Measurements from ENCODE around the gene SIGLEC11.

Gene SIGLEC11

DNA sequence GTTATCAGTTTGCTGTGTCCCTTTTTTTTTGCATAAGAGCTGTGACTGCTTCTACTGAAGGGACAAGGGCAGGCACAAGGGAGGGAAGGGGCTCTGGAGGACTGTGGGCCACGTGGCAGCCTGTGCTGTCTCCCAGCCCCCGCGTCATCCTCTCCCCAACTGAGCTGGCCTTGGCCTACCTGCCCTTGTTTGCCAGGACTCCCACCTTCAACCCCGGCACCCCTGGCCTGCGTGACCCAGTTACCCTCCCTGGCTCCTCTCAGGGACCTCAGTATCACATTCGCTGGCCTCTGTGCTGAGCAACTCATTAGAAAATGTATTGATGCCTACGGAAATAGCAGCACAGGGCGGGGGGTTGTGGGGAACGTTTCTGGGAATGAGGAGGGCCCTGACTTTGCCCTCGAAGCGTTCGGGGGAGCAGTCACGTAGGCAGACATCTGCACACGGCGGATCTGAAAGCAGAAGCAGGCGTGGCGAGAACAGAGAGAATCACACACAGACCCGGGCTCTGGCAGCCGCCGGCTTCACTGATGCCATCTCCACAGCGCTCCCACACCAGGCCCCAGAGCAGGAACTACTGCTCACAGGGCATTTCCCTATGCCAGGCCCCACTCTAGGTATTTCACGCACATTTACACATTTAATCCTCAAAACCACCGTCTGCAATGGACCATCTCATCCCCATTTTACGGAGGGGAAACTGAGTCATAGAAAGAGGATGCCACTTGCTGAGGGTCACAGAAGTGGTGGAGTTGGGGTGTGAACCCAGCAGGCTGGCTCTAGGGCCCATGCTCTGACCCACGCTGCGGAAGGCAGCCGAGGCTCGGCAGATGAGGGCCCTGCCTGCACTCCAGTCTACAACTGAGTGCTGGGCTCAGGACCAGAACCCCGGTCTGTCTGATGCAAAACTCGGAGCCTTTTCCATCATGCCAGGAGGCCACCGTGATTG, 37.6 kb downstream of the SIGLEC11 start:
- DNase-seq = no peak

DNA sequence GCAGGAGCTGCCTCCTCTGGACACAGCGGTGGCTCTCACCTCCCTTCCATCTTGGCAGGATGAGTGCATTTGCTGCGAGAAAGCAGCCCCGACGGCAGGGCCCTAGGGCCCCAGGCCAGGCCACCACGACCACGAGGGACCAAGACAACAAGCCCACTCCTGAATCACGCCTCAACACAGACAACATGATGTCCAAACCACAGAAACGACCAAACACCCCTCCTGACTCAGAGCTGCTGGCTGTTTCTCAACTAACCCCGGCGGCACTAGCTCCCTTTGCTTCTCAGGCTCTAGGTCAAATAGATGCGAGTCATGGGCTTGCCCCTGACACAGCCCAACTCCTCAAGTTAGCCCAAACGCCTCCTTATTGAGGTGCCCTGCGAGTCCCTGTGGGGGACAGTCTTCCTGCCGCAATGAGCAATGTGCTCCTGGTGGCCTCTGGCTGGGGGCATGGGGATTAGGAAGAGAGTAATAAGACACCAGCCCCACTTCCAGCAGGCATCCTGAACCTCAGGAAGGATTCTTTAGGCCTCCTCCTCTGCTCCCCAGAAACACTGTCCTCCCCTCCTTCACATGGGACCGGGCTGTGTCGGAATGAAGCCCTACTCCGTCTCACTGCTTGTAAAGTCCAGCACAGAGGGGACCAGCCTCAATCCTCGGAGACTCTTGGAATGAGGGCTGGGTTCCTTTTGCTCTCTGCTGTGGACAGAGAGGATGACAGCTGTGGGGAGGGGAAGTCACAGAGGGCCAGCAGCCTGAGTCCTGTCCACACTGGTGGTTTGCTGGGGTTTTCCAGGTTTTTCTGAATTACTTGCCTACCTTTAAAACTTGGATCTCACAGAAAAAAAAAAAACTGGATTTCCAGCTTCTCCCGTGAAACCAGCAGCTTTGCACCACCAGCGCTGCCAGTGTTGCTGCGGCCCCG, 38.8 kb downstream of the SIGLEC11 start:
- no peak for DNase-seq

DNA sequence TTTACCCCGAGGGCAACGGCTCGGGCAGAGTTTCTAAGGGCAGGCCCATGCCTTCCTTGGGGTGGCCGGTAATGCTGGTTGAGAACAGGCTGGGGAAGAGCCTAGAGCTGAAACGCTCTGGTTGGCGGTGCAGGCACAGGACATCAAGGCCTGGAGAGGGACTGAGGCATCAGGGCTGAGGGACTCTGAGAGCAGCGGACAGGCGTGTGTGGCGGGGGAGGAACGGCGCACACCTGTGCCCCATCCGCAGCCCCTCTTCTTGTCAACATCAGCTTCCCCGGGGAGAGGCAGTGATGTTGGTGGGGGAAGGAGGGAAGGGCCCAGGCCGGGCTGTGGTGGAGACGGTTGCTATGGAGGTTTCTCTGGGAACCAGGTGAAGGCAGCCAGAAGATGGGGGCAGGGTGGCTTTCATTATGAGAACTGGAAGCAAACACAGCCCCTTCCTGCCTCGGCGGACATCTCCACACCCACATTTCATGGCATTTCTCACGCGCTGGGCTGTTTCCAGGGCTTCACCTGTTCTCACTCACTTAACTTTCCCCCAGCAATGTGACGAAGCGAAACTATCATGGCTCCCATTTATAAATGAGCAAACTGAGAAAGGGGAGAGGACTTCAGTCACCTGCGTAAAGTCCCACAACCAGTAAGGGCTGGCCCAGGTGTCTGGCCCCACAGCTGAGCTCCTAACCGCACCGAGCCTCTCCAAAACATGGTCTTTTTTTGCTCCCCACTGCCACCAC, 40.2 kb downstream of the SIGLEC11 start:
- DNase-seq = no peak

DNA sequence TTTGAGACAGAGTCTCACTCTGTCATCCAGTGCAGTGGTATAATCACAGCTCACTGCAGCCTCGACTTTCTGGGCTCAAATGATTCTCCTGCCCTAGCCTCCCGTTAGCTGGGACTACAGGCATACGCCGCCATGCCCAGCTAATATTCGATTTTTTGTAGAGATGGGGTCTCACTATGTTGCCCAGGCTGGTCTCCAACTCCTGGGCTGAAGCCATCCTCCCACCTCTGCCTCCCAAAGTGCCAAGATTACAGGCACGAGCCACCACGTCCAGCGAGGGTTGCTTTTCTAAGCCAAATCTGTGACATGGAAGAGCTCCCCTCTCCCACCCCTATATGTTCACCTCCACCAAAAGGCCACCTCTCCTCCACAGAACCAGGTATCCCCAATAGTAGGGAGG, 42.9 kb downstream of the SIGLEC11 start:
- DNase-seq = no peak

DNA sequence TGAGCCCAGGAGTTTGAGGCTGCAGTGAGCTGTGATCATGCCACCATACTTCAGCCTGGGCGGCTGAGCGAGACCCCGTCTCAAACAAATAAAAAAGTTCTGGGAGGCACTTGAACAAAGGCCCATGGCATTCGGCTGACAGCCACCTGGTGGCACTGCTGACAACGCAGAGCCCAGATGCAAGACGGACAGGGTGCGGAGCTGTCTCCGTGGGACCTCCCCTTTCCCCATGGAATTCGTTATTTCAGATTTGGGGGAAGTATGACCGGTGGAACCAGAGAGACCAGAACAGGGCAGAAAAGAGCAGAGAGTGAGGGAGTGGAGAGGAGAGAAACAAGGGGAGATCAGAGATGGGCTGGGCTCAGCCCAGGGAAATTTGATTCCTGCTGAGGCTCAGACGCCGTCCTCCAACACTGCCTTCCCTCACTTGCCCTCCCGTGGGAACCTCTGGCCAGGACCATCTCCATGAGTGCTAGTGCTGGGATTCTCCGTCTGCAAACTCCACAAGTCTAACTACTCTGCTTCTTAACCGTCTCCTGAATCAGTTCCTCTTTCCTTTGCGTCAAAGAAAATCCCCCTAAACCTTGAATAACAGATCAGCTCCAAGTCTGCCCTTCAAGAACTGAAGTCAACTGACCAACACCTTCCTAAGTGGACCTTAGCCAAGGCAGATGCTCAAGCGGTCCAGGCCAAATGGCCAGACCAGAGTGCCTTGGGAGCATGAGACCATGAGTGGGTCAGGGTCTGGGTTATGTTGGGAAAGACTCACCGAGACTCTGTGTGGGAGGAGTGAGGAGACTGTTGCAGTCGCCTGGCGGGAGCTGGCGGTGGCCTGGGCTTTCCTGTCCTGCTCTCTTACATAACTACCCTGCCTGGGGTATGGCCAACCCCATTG, 43.9 kb downstream of the SIGLEC11 start:
- DNase-seq = no peak

DNA sequence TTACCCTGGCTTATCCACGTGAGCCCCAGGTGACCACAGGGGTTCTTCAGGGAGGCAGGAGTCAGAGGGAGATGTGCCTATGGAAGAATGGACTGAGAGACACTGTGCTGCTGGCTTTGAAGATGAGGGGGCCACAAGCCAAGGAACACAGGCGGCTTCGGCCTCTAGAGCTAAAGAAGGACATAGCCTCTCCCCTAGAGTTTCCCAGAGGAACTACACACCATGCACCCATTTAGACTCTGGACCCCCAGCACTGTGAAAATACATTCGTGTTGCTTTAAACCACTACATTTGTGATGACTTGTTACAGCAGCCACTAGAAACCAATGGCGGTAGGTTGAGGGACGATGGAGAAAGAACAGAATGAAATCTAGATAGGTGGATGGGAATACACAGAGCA, 45.7 kb downstream of the SIGLEC11 start:
- DNase-seq = no peak

DNA sequence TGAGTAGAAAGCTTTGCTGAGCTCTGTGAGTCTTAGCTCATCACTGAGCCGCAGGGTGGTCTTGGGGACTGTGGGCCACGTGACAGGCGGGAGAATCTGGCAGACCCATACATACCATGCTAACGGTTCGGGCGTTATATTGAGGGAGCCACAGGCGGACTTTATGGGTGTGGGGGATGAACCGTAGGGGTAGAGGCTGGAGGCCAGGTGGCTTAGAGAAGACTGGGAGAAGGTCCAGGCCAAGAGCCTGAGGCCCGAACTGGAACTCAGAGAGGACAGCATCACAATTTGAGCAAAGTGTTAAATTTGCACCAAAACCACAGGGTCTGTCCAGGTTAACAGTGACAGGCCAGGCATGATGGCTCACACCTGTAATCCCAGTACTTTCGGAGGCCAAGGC, 47.3 kb downstream of the SIGLEC11 start:
- DNase-seq = no peak

DNA sequence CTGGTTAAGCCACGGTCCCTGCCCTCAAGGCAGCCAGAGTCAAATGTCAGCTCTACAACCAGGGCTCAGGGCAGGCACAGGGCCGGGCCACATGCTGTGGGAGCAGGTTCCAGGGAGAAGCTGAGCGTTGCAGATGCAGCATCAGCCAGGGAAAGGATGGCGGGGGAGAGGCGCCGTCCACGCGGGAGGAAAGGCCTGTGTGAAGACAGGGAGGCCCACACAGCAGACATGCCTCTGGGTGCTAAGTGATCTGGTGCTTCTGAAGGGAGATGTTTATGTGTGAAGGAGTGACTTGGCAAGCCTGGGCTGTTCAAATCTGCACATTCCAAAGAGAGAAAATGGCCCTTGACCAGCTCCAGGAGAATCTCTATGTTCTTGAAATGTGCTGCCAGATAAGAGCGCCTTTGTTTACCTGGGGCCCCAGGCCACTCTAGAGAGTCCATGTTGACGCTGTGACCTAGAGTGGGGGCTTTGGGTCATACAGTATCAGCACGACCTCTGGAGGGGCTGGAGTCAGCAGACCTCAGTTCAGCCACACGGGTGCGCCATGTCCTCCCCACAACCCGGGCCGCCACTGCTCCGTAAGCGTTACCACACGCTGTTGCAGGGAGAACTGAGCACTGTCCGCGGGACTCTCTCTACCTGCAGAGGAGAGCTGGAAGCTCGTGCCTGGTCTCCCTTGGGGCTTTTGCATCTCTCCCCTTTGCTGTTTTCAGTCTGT, 47.8 kb downstream of the SIGLEC11 start:
- no peak for DNase-seq

DNA sequence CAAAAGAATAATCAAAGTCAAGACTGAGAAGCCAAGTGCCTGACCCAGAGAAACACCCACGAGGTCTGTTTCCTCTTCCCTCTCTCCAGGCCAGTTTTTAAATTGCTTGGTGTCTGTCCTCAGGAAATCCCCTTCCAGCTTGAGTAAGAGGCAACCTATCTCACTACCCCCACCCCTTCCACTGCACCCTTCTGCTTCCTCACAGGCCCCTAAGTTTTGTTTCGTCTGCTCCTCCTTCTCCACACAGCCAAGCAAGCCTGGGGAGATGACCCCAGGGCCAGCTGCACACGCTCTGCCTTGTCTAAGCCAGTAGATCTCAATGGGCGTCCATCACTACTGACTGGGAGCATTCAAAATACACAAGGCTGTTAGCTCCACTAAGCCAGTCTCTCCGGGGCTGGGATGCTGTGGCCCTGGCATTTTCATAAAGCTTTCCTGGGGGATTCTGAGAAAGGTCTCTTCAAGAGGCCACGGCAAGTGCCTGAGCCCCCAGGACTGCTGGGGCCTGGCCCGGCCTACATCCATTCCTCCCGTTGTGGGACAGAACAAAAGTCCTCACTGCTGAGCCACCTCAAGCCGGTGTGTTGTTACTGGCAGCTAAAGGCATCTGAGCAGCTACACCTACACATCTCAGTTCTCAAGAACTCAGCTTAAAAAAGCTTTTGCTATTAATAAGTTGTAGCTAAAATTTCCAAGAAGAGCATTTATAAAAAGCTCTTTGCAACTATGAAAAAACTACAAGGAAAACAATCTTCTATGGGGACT, 49.4 kb downstream of the SIGLEC11 start:
- DNase-seq = peak in 1 of 2 donors; percentile 28

DNA sequence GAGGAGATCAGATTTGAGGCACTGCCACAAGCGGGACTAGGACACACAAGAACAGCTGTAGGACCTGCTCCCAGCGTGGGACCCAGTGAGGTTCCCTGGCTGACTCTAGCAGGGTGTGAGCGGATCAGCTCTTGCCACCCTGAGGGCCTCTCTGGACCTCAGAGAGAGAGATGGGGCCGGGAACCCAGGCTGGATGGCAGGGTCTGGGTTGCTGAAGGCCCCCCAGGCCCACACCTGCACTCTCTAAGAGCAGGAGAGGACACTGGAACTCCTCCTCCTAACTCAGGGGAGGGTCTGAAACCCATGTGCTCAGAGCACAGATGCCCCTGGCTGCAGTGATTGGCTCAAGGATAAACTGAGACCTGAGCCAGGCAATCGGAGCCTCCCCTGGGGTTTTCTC, 50.8 kb downstream of the SIGLEC11 start:
- no peak for DNase-seq

DNA sequence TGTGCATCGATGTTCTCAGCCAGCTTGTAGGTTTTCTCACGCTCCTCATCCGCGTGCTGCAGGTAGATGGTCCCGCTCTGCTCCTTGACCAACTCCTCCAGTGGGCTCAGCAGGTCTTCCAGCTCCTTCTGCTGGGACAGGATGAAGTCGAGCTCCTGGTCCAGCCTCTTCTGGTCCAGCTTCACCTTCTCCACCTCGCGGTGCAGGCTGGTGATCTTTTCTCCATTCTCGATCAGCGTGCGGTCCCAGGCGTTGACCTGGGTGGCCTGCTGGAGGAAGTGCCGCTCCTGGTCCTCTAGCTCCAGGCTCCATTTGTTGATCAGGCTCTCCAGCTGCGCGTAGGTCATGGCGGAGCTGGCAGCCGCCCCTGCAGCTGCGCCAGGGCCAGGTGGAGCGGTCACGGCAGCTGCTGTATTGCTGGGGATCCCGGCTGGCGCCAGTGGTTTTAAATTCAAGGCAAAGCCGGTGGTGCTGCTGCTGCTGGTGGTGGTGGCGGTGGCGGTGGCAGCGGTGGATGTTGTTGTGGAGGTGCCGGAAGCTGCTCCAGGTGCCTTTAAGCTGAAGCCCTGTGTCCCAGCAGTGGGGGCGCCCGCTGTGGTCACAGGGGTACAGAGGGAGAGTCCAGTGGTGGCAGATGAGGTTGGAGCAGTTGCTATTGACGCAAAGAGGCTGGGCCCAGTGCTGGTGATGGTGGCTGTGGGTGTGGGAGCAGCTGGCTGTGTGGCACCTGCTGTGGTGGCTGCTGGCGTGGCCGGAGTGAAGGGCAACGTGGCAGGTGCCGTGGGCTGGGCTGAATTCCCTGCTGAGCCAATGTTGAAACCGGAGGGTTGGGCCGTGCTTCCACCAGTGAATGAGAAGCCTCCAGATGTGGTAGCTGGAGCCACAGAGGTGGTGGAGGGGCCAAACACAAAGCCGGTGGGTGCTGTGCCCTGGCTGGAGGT, 52.2 kb downstream of the SIGLEC11 start:
- no peak for DNase-seq

DNA sequence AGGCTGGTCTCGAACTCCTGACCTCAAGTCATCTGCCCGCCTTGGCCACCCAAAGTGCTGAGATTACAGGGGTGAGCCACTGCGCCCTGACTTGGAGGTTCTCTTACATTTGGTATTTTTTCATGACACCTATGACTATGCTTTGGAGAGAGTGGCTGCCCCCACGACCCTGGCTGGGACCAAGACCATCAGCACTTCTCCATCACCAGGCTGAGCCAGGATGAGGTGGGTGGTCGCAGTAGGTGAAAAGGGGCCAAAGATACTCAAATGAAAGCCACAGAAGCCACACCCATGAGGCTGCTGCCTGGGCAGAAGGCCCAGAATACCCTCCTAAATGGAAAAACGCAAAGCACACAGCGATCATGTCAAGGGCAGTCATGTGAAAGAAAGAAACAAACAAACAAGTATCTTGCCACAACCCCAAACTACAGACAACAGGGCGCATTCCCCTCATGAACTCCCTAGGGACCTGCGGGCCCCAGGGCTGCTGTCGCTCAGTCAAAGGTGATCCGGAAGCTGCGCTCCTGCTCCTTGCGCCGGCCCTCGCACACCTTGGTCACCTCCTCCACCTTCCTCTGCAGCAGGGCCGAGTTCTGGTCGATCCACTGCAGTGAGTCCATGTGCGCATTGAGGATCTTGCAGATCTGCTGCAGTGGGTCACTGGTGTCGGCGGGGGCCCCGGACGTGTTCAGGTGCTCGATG, 53.1 kb downstream of the SIGLEC11 start:
- DNase-seq = no peak

DNA sequence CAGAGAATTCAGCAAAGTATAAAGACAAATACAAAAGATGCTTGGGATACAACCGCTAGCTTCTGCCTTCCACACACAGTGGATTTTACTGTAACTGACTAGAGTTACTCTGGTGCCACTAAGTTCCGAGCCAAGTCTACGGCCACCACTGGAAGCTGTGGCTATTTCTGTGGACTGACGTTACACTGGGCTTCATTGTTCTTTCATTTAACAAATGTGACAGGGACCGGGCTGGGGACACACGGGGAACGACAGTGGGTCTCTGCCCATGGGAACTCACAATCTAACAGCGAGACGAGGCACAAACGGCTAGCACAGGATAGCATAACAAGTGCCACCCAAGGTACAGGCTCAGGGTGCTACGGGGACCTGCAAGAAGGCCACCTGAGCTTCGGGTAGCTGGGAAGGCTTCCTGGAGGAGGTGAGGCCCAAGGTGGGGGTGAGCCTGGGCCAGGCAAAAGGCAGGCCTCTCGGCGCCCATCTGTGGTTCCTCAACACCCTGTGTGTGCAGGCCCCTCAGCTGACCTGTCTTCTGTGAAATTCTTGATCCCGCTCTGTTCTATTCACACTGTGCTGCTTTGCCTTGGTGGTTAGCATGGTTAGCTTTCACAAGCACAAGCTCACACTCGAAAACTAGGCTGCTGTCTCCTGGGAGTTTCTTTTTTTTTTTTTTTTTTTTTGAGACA, 54.0 kb downstream of the SIGLEC11 start:
- DNase-seq = no peak

DNA sequence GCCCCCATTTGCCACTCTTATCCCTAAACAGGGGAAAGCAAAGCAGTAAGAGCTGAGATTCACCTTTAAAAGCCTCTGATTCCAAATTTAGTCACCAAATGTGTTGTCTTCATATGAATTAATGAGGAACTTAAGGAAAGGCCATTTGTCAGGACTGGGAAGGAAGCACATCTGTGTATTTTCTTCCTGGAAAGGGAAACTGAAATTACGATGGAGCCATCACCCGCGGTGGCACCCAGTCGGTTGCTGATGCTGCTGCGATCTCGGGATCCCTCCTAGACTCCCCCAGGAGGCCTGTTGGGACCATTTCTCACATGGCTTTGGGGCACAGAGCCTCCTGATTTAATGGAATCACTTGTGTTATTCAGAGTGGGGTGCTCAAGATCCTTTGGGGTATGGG, 56.8 kb downstream of the SIGLEC11 start:
- DNase-seq = no peak

Data from stimulated activated CD4-positive, alpha-beta T cell treated with anti-CD3 and anti-CD28 coated beads, Interleukin-2, amount 100 ng/mL, for 48 hours (primary cell).